Prostate gland (tissue), 2 donors: ENCODE measurements around the gene JUN. TPM values are rescaled to one million over a fixed set of nuclear protein-coding genes. Genes with fewer than 3 reads are reported as not detected.

Experiments
- DNase-seq: peaks from one replicate; pipeline ENCODE4 v3.0.0-alpha.2; 2019; ENCODE audit warnings: low spot score
- H3K27ac ChIP-seq, 2 donors: fragments of 200-600 bp; sonication (generic); 2 replicates each; pipeline ENCODE4 v1.5.1; 2017 to 2019
- H3K27me3 ChIP-seq: fragments of 200-600 bp; sonication (generic); replicated peaks from 2 replicates; pipeline ENCODE4 v1.5.1; 2019; ENCODE audit not compliant: insufficient read depth
- H3K36me3 ChIP-seq, 2 donors: fragments of 200-600 bp; sonication (generic); 1 replicate in 1 of 2; 2 replicates in 1 of 2; pipeline versions ENCODE4 v1.5.1 to v1.8.1; 2017 to 2019
- H3K4me1 ChIP-seq: fragments of 200-600 bp; sonication (generic); replicated peaks from 2 replicates; pipeline ENCODE4 v1.5.1; 2019
- H3K4me3 ChIP-seq, 2 donors: fragments of 200-600 bp; sonication (generic); 2 replicates each; pipeline ENCODE4 v1.5.1; 2017 to 2019
- H3K9me3 ChIP-seq: fragments of 200-600 bp; sonication (generic); 2 replicates; pipeline ENCODE4 v1.5.1; 2017
- CTCF ChIP-seq, 4 experiments: fragments of 200-600 bp in 2 of 4; fragments of 450-650 bp in 2 of 4; sonication (generic) in 2 of 4; IDR thresholded peaks; 1 replicate in 3 of 4; 2 replicates in 1 of 4; pipeline ENCODE4 v1.5.1; 2016 to 2019; ENCODE audit warnings: antibody characterized with exemption in 4 of 4, mild to moderate bottlenecking in 2 of 4, moderate library complexity in 2 of 4
- POLR2A ChIP-seq: fragments of 450-650 bp; IDR thresholded peaks from one replicate; pipeline ENCODE4 v1.6.1; 2016; ENCODE audit warnings: antibody characterized with exemption, mild to moderate bottlenecking
- POLR2AphosphoS5 ChIP-seq: sonication (generic); formaldehyde crosslinking; IDR thresholded peaks from one replicate; pipeline ENCODE4 v1.6.1; 2017; ENCODE audit warnings: antibody characterized with exemption
- WGBS: methylation state at CpG from one replicate; pipeline ENCODE4 v1.1.5; 2018; 5-methylcytosine and 5-hydroxymethylcytosine counted together
- intact Hi-C: fragments of 100-400 bp; cut with DNase I; formaldehyde crosslinking; loops from one replicate; pipeline ENCODE4 v1.14.2; 2022
- total RNA-seq, 2 donors: library from RNA; depleted of rRNA; stranded (reverse); fragments of >200 nt; gene quantifications; one replicate each; pipeline ENCODE4 v1.1.0, GENCODE V29; 2016

The JUN gene
- total RNA-seq, 2 donors from 2014 or later, result 154 to 303 TPM

DNA sequence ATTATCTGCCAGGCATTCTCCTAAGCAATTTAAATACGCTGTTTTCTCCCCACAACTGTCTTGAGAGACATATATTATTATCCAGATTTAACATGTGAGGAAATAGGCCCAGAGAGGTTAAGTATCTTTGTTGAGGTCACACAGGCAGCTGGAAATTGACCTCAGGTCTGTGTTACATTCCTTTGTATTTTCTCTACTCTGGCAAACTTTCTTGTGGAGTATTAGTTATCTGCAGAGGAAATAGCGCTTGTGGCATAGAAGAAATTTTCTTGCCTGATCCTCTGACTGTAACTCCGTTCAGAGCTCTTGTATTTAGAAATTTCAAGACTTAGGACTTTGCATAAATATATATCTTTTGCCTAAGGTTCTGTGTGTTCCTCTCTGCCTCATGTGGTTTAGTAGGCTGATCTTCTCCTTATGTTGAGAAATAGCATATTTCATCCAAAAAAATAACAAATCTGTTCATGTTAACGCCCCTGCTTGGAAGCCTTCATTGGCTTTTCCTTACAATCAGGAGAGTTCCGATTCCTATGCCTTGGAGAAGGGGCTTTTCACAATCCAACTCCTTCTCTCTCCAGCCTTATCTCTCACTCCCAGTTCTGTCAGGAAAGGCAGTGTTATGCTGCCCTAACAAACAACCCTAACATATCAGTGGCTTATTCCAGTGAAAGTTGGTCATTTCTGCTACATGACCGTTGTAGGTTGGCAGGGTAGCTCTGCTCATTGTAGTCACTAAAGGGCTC lies 2.5 kb upstream of the JUN start:
- no peaks in the 10 kb centered on the region for H3K4me1 ChIP-seq
- no peak for TF ChIP-seq CTCF (IDR thresholded peaks at IDR 0.05)
- no peak for TF ChIP-seq POLR2AphosphoS5
- no peak for TF ChIP-seq POLR2A
- 71% methylated on average over 6 of the region's 6 CpGs for WGBS
- intact Hi-C loops, result loop anchor here (10.0 kb wide), 1 partner anchor 808 kb away; no protein-coding TSS in a partner anchor
- no peak overlapping the region for H3K4me3 ChIP-seq
- no peak for DNase-seq
- H3K27ac ChIP-seq, result peak overlapping the region; percentile 99 to 100
- H3K27me3 ChIP-seq, result no peaks in the 10 kb centered on the region
- no peaks in the 10 kb centered on the region for H3K9me3 ChIP-seq
- no peaks in the 10 kb centered on the region for H3K36me3 ChIP-seq

DNA sequence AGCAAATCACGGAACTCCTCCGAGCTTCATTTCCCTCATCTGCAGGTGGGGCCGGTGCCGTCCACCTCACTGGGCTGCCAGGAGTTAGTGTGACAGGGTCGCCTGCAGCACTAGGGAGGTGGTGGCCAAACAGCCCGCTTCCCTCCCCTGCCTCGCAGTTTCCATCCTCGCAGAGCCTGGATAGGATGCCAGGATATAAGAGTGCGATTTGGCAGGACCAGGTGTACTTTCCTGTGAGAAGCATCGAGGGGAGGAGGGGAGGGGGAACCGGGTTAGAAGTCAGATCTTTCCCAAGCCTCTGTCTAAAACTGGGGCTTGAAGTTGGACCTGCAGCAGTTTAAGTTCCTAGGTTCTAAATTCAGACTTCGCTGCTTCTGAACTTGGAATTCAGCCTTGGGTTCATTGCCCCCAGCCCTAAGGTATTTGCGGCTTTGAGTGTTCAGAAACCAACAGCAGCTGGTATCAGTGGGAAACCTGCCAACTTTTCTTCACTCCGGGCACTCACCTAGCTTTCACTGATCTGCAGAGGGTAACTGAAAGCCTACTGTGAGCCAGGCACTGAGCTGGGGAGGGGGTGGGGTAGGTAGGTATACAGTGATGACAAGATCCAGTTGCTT lies 1.7 kb upstream of the JUN start:
- Histone ChIP-seq H3K27me3 (no peaks in the 10 kb centered on the region), H3K9me3 (no peaks in the 10 kb centered on the region), H3K27ac (peak overlapping the region; percentile 99 to 100), H3K4me3 (peak overlapping the region; percentile 77 to 91), H3K4me1 (no peaks in the 10 kb centered on the region), H3K36me3 (no peaks in the 10 kb centered on the region)
- DNase-seq, result peak; percentile 83
- intact Hi-C loops, result loop anchor here (1.0 to 10.0 kb wide), 7 partner anchors 117 to 973 kb away; no protein-coding TSS in a partner anchor
- peak; percentile 74 for TF ChIP-seq POLR2AphosphoS5
- no peak for TF ChIP-seq CTCF (IDR thresholded peaks at IDR 0.05)
- no peak for TF ChIP-seq POLR2A
- WGBS, result 2% methylated on average over 14 of the region's 14 CpGs

GRCh38 chr1:58784758-58785441 lies 1.1 kb upstream of the JUN start:
- H3K36me3 ChIP-seq, result no peaks in the 10 kb centered on the region
- H3K9me3 ChIP-seq, result no peaks in the 10 kb centered on the region
- H3K4me3 ChIP-seq, result peak overlapping the region; percentile 77 to 91
- no peaks in the 10 kb centered on the region for H3K27me3 ChIP-seq
- intact Hi-C loops, result loop anchor here (1.0 to 10.0 kb wide), 10 partner anchors 32 to 974 kb away; no protein-coding TSS in a partner anchor
- peak; percentile 85 for DNase-seq
- H3K27ac ChIP-seq, result peak overlapping the region; percentile 99 to 100
- TF ChIP-seq CTCF (IDR thresholded peaks at IDR 0.05) (peak; percentile 50 to 83 (median 60)), POLR2A (peak; percentile 50), POLR2AphosphoS5 (no peak)
- H3K4me1 ChIP-seq, result no peaks in the 10 kb centered on the region
- WGBS, result under 1% methylated on average over 55 of the region's 56 CpGs

- Histone ChIP-seq H3K27ac (peak overlapping the region; percentile 99 to 100), H3K36me3 (no peaks in the 10 kb centered on the region), H3K4me3 (peak overlapping the region; percentile 77 to 91), H3K27me3 (no peaks in the 10 kb centered on the region), H3K4me1 (no peaks in the 10 kb centered on the region), H3K9me3 (no peaks in the 10 kb centered on the region)
- intact Hi-C loops, result loop anchor here (5.0 to 10.0 kb wide), 4 partner anchors 34 to 811 kb away; no protein-coding TSS in a partner anchor
- WGBS, result under 1% methylated on average over 72 of the region's 86 CpGs
- TF ChIP-seq POLR2AphosphoS5 (peak; percentile 14), CTCF (IDR thresholded peaks at IDR 0.05) (peak in 2 of 4 experiments; percentile 10 to 12), POLR2A (no peak)
- DNase-seq, result peak; percentile 49
Observed at GRCh38 chr1:58783090-58783992, 506 bp downstream of the JUN start.
